ENCODE measurements around the gene UTP3. TPM values are rescaled to one million over a fixed set of nuclear protein-coding genes. Genes with fewer than 3 reads are reported as not detected.
"Not testable (repeated sequence)": the region's sequence is repeated elsewhere in the genome, so short reads cannot be mapped to it uniquely, and the experiment has no call there.

UTP3 gene
- total and polyA plus RNA-seq, 10 donors, result 29.0 to 51.3 (median 38.0) TPM

- intact Hi-C loops (cut with DNase I; ENCODE audit: low total_unique reads), result no loop called here
- no peaks in the 10 kb centered on the region for H3K36me3 ChIP-seq
- no peaks in the 10 kb centered on the region for H3K27me3 ChIP-seq (replicated peaks in 1 of 7)
- whole genome bisulfite sequencing, 5 donors, result 3 to 6% (median 3%) methylated on average over 3 of the region's 3 CpGs
- peak overlapping the region; percentile 53 to 90 (median 86) for H3K27ac ChIP-seq
- no peak for DNase-seq
- H3K4me3 ChIP-seq, result peak overlapping the region in 6 of 8 donors; percentile 24 to 61 (median 30)
- no peaks in the 10 kb centered on the region for H3K9me3 ChIP-seq
- no peak for TF ChIP-seq POLR2AphosphoS5 (IDR thresholded peaks at IDR 0.05)
- TF ChIP-seq CTCF (IDR thresholded peaks at IDR 0.05 in 8 of 11, conservative IDR thresholded peaks at IDR 0.05 in 3 of 11), result peak in 1 of 11 experiments; percentile 6
- peaks cover 35 to 80% (median 46%) of the 10 kb centered on the region in 6 donors for H3K4me1 ChIP-seq
Measured at GRCh38 chr4:70734971-70735370, 46.6 kb downstream of the UTP3 start.

- H3K27me3 ChIP-seq (replicated peaks in 1 of 7); intact Hi-C loops (cut with DNase I; ENCODE audit: low total_unique reads); H3K4me3 ChIP-seq; H3K36me3 ChIP-seq; H3K9me3 ChIP-seq: not testable (repeated sequence)
- peak overlapping the region in 7 of 8 donors; percentile 29 to 90 (median 86) for H3K27ac ChIP-seq
- TF ChIP-seq CTCF (IDR thresholded peaks at IDR 0.05 in 8 of 11, conservative IDR thresholded peaks at IDR 0.05 in 3 of 11), result peak in 7 of 11 experiments; percentile 23 to 53 (median 42)
- H3K4me1 ChIP-seq, result peaks cover 35 to 86% (median 48%) of the 10 kb centered on the region in 6 donors
- 13 to 33% (median 23%) methylated on average over 2 of the region's 2 CpGs for WGBS, 5 donors
- peak; percentile 84 for DNase-seq
Measured at GRCh38 chr4:70735915-70736314, 47.6 kb downstream of the UTP3 start.

GRCh38 chr4:70737006-70737405, 48.7 kb downstream of the UTP3 start:
- 23 to 42% (median 30%) methylated on average over 1 of the region's 1 CpG for WGBS, 5 donors

GRCh38 chr4:70737409-70737808, 49.1 kb downstream of the UTP3 start:
- DNase-seq, result no peak
- H3K36me3 ChIP-seq, result no peaks in the 10 kb centered on the region
- TF ChIP-seq POLR2A (IDR thresholded peaks at IDR 0.05) (no peak), CTCF (IDR thresholded peaks at IDR 0.05 in 8 of 11, conservative IDR thresholded peaks at IDR 0.05 in 3 of 11) (no peak), POLR2AphosphoS5 (IDR thresholded peaks at IDR 0.05) (no peak)
- H3K27me3 ChIP-seq (replicated peaks in 1 of 7), result no peaks in the 10 kb centered on the region
- peak overlapping the region in 6 of 8 donors; percentile 0 to 90 (median 86) for H3K27ac ChIP-seq
- peaks cover 35 to 89% (median 50%) of the 10 kb centered on the region in 6 donors for H3K4me1 ChIP-seq
- no peaks in the 10 kb centered on the region for H3K9me3 ChIP-seq
- WGBS, 5 donors, result 56 to 76% (median 60%) methylated on average over 2 of the region's 2 CpGs
- no peak overlapping the region for H3K4me3 ChIP-seq
- intact Hi-C loops (cut with DNase I; ENCODE audit: low total_unique reads), result no loop called here

More at GRCh38 chr4:70737006-70737405, 48.7 kb downstream of the UTP3 start:
- Histone ChIP-seq H3K27ac (peak overlapping the region in 6 of 8 donors; percentile 0 to 90 (median 86)), H3K4me3 (no peak overlapping the region), H3K36me3 (no peaks in the 10 kb centered on the region), H3K27me3 (replicated peaks in 1 of 7) (no peaks in the 10 kb centered on the region), H3K9me3 (no peaks in the 10 kb centered on the region), H3K4me1 (peaks cover 35 to 85% (median 48%) of the 10 kb centered on the region in 6 donors)
- intact Hi-C loops (cut with DNase I; ENCODE audit: low total_unique reads), result no loop called here
- TF ChIP-seq POLR2AphosphoS5 (IDR thresholded peaks at IDR 0.05), result no peak
- DNase-seq, result no peak
